ENCODE data around the gene IFNGR2.
A peak's percentile ranks its signal among the peaks of the same experiment; 100 is the strongest.
"Not testable (repeated sequence)": the region's sequence is repeated elsewhere in the genome, so short reads cannot be mapped to it uniquely, and the experiment has no call there.

Gene IFNGR2

GRCh38 chr21:33446620-33447019, 43.4 kb downstream of the IFNGR2 start:
- not testable (repeated sequence) for DNase-seq

DNA sequence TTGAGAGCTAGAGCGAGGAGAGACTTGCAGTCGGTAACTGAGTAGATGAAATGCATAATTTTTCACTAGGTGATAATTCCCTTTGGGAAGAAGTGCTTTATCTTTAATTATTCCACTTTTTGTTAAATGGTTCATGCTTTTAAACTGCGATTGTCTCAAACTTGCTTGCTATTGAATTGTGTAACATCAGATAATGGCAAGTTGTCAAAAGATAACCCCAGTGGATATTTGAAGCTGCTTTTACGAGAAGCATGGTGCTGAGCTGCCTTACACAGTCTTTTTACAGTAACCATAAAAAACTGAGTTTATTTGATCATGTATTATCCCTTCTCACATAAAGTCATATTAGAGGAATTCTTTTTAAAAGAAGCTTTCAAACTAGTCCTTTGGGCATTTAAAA, 46.4 kb downstream of the IFNGR2 start:
- no peak for DNase-seq

GRCh38 chr21:33451634-33452071, 48.4 kb downstream of the IFNGR2 start:
- peak; percentile 5 for DNase-seq

- DNase-seq: no peak
Measured at GRCh38 chr21:33452362-33452761, 49.1 kb downstream of the IFNGR2 start.

GRCh38 chr21:33455686-33456446, 52.7 kb downstream of the IFNGR2 start:
- no peak for DNase-seq

DNA sequence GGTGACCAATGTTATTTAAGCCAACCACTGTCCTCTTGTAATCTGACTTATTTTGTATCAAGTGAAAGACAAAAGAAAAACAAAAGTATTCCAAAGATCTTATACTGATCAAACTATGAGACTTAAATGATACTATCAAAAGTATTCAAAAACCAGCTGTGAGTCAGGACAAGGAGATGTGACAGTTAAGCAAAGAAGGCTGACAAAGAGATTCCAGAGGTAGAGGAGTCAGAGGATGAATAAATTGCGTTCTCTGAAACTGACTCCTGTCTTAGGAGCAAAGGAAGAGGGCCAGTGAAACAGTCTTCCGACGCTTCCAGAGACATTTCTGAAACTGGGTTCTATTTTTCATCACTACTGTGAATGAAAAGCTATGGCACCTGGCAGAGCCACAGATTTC, 55.6 kb downstream of the IFNGR2 start:
- no peak for DNase-seq

DNA sequence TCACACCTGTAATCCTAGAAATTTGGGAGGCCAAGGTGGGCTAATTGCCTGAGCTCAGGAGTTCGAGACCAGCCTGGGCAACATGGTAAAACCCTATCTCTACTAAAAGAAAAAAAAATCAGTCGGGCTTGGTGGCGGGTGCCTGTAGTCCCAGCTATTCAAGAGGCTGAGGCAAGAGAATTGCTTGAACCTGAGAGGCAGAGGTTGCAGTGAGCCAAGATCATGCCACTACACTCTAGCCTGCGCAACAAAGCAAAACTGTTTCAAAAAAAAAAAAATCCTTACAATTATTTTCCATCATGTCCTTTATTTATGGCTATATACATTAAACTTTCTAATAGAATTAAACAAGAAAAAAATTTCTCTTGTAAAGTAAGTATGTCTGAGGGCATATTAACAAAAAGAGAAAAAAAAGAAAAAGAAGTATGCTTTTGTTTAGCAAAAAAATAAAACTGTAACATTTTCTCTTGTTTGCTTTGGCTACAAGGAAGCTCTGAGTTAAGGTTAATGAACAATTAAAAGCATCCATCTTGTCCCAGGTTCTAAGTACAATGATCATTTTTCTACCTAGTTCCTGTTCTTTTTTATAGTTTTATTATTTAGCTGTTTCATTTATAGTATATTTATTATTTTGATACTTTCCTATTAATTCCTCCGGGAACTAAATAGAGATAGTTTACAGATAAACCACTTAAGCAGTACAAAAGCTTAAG, 58.5 kb downstream of the IFNGR2 start:
- no peak for DNase-seq

DNA sequence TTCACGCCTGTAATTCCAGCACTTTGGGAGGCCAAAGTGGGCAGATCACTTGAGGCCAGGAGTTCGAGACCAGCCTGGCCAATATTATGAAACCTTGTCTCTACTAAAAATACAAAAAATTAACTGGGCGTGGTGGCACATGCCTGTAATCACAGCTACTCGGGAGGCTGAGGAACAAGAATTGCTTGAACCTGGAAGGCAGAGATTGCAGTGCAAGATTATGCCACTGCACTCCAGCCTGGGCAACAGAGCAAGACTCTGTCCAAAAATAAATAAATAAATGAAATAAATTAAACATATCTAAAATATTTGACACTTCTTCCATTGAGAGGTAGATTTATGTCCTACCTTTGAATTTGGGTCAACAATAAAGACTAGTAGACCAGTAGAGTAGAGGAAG, 66.0 kb downstream of the IFNGR2 start:
- not testable (repeated sequence) for DNase-seq

DNA sequence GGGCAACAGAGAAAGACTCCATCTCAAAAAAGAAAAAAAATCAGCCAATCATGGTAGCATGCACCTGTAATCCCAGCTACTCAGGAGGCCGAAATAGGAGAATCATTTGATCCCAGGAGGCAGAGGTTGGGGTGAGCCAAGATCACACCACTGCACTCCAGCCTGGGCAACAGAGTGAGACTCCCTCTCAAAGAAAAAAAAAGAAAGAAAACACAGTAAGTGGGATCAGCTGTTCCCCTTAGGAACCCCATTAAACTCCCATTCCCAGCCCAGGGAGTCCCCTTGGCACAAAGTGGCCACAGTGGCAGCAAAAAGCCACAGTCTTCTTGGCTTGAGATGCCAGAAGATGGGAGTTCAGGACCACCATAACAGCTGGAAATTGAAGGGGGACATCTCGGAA, 67.5 kb downstream of the IFNGR2 start:
- no peak for DNase-seq

- DNase-seq: no peak
Measured at GRCh38 chr21:33473344-33473743, 70.1 kb downstream of the IFNGR2 start.

- DNase-seq: no peak
Measured at GRCh38 chr21:33477066-33477465, 73.9 kb downstream of the IFNGR2 start.

GRCh38 chr21:33478182-33478581, 75.0 kb downstream of the IFNGR2 start:
- no peak for DNase-seq

- no peak for DNase-seq
Measured at GRCh38 chr21:33478935-33479678, 75.9 kb downstream of the IFNGR2 start.

- peak; percentile 76 for DNase-seq
Measured at GRCh38 chr21:33479679-33480480, 76.7 kb downstream of the IFNGR2 start, which contains the start of gene TMEM50B. Gene TMEM50B (minus strand): TSS chr21:33479974. CDS start chr21:33468885, 11,089 bp downstream.

GRCh38 chr21:33480481-33481103, 77.4 kb downstream of the IFNGR2 start:
- no peak for DNase-seq

GRCh38 chr21:33481314-33481943, 78.2 kb downstream of the IFNGR2 start:
- no peak for DNase-seq

Measured in NCI-H2029 treated with DMSO at 0.1 percent for 48 hours (cell line).